Fibroblast of skin of scalp (primary cell): ENCODE results near the gene NCKAP5.

Experiments
- DNase-seq: peaks from one replicate; pipeline ENCODE4 v3.0.0-alpha.2; 2013

Gene NCKAP5

DNA sequence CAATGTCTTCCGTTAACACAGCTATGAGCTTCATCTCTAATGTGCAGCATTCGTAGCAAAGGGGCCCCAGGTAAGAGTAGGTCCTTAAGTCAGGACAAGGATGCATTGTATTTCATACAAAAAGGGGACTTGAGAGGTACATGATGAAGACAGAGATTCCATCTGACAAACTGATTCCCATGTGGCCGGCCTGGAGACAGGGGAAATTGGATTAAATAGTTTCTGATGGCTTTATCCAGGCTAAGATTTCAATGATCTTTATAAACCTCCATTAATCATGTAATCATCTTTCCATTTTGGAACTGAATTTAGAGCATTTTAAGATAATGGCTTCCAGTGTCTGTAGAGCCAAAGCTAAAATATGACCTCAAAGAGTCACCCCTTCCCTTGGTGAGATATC lies 111.3 kb downstream of the NCKAP5 start:
- no peak for DNase-seq

DNA sequence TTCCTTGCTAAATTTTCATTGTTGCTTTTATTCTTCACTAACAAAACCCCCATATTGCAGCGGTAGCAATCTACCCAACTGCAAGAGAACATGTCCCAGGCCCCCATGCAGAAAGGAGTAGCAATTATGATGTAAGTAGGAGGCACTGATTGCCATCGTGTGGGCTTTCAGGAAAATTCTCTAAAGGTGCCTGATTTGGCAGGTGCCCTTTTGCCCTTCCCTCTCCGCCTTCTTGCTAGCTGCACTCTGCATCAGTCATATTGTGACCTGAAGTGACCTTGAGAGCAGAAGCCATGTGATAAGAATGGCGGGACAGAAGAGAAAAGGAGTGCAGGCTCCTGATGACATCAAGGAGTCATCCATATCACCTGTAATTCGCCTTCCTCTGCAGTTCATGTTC lies 112.1 kb downstream of the NCKAP5 start:
- no peak for DNase-seq

DNA sequence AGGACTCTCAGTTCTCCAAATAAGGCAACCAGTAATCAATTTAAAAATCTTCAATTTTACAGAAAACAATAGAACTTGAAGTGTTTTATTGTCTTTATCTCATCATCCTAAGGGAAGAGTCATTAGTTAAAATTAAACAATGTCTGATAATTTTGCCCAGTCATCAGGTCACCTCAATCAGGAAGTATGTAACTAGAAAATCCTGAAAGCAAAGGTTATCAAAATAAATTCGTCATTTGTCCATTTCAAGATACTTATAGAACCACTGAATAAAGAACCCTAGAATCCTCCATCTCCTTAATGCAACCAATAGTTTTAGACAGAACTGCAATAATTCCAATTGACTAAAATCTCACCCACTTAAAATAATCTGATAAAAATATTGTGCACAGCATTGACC lies 115.2 kb downstream of the NCKAP5 start:
- DNase-seq, result no peak

DNA sequence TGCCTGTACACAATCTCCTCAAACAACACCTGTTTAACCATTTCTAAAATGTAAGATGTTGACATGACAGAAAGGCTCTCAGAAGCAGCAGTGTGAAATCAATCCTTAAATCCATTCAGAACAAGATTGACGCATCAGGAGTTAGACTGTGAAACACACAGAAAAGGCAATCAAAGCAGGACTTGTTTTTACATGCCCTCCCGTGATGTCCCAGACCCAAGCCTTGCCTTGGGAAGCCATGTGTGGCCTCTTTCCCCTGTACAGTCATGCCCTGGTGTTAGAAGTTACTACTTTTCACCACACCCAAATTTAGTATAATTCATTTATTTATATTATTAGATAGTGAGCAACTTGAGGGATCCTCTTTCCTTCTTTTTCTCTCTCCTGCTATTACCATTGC lies 115.7 kb downstream of the NCKAP5 start:
- DNase-seq, result no peak

DNA sequence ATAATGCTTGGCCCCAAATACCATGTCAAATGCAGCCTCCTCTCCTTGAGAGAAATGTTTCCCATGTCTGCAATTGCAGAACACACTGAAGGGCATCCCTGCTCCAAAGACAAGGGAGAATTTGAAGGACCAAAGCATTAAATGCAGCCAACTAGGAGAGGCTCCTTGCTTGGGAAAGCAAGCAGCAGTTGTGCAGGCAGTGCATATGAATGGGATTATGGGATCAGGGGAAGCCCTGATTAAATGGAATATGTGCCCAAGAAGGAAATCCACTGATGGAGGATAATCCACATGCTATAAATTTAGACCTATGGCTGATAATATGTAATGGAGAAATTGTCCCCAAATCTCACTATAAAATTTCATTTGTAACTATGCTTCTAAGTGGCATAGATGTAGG lies 116.1 kb downstream of the NCKAP5 start:
- no peak for DNase-seq

DNA sequence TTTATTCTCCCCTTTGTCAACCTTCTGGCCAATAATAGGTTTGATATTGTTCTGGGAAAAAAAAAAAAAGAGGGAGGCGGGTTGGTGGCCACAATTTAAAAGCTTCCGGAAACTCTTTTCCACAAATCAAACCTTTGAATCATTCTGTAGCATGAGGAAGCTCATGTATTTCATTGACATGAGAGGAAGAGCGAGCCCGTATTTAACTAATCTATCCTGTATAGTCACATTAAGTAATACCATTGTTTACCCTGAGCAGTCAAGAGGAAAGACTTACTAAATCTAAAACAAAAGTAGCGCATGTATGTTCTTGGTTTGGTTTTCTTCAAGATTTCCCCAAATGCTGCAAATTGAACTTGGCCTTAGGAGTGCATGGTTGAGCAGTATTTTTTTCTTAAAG lies 120.1 kb downstream of the NCKAP5 start:
- no peak for DNase-seq

DNA sequence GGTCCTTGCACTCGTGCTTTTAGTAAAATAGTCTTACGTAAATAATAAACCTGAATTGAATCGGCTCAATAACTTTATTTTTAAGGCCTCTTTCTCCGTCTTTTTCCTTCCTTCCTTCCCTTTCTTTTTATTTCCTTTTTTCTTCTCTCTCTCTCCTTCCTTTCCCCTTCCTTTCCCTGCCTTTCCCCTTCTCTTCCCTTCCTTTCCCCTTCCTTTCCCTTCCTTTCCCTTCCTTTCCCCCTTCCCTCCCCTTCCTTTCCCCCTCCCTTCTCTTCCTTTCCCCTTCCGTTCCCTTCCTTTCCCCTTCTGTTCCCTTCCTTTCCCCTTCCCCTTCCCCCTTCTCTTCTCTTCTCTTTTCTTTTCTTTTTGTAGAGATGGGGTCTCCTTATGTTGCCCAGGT lies 121.0 kb downstream of the NCKAP5 start:
- no peak for DNase-seq

DNA sequence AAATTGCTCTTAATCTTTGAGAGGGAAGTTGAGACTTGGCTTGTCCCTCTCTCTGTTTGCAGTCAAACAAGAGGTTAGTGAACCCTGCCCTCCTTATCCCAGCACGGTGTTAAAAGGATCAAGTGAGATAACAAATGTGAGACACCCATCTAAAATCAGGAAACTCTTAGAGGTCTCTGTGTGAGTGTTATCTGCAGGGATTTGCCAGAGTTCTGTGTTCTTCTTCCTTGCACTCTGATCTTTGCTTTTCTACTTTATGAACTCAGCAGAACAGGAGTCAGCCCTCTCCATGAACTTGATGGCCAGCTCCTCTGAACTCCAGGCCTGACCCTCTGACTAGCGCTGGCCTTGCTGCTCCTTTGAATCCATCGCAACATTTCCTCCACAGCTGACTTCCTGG lies 123.8 kb downstream of the NCKAP5 start:
- no peak for DNase-seq

DNA sequence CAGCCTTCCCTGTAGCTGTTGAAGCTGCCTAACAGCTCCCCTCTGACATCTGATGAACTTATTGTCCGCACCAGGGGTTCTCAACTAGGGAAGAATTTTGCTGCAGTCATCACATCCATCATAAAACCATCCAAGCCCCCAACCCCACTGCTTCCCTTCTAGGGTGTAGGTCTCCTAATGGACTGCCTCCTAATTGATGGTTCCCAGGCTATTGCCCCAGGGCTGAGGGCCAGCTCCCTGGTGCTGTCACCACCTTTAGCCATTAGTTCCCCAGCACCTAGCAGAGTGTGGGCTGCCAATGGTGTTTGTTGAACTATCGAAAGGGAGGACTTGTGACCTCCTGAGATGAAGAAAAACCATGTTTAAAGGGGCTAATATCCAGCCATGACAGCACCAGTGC lies 125.9 kb downstream of the NCKAP5 start:
- DNase-seq, result no peak

DNA sequence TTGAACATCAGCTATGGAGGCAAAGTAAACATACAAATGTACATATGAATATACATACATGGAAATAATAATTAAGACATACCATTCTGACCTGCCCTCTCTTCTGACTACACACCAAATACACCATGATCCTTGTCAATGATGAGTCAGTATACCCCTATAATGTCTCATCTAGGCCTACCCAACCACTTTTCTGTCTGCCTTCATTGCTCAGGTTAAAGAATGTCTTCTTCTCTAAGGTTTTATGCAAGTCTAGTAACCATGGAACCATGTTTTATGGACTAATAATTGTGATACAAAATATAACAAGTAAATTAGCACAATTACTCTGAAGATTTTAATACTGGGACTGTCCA lies 128.7 kb downstream of the NCKAP5 start:
- DNase-seq, result no peak

DNA sequence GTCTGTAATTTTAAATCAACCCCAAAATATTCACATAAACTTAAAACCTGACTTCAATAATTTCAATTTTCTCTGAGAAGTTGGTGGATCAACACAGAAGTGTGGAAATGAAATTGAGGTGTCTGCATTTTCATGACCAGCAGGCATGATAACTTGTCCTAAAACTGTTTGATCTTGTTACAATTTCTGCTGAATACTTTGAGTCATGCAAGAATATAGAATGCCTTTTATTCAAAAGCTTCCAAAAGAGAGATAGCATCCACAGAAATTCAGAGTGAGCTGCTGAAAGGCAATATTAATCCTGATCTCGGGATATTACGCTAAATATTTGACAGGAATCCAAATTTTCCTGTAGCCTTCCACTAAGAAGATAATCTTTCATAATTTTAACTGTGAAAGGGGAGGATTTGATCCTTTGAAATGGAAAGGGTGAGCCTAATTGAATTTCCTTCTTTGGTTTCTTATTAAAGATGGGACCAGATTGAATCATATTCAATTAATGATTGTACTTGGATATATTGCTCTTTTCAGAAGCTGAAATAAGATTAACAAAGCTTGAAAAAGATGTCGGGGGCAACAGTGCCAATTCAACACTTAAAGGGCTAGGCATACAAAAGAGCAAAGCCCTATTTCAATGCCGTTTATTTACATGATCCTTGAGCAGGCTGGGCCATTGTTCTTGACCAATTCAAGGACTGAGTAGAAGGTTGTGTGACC lies 129.3 kb downstream of the NCKAP5 start:
- DNase-seq, result no peak

DNA sequence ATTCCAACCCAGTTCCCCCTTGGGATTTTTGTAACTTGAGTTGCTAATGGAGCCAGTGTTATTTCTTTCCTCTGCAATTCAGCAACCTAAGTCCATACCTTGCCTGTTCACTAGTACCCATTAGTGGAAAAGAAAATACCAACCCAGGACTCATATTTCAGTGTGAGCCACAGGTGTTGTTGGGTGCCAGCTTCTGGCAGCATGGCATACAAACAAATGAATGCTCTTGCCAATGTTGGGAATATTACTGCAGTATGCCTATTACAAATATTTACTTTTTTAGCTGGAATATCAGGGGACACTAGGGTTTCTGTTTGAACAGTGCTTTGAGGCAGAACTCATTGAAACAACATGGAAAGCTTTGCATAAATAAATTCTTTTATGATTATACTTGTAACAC lies 130.2 kb downstream of the NCKAP5 start:
- no peak for DNase-seq

DNA sequence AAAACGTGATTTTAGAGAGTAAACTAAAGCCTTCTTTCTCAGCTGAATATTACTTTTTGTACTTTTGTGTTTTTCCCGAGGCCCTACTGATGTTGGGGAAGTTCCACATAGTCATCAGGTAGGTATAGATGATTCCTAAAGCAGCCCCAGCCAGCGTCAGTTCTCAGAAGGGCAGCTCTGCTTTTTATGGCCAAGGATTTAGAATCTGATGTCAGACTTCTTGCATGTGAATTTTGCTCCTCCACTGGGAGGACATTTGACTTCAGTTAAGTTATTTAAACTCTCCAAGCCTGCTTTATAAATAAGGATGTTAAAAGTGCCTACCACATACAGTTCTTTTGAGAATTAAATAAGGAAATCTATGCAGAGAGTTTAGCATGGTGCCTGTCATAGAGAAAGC lies 130.8 kb downstream of the NCKAP5 start:
- no peak for DNase-seq

DNA sequence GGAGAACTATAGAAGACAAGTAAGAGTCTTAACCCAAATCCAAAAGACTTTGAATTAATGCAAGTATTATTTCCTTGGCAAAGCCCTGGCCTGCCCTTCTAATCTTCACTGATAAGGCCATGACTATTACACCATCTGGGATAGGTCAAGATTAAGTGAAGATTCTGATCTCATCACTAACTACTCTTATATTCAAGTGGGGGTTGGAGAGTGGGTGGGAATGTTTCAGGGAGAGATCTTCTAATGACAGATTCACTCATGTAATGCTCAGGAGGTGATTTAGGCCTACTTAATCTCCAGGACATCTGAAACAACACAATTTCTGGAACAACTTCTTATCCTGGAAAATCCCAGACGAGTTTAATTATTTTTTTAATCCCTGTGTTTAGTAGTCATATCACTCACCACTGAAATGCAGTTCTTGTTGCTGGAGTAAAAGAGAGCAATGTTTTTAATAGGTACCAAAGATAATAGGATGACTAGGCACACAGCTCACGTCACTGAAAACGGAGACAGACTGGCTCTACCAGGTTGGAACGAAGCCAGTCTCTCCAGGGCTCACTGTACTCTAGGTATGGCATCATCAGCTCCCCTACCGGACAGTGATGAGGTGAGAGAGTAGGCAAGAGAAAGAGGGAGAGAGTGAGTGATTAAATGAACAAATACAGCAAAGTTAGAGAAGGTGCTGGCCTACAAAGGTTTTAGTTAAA lies 133.1 kb downstream of the NCKAP5 start:
- DNase-seq, result peak; percentile 62

DNA sequence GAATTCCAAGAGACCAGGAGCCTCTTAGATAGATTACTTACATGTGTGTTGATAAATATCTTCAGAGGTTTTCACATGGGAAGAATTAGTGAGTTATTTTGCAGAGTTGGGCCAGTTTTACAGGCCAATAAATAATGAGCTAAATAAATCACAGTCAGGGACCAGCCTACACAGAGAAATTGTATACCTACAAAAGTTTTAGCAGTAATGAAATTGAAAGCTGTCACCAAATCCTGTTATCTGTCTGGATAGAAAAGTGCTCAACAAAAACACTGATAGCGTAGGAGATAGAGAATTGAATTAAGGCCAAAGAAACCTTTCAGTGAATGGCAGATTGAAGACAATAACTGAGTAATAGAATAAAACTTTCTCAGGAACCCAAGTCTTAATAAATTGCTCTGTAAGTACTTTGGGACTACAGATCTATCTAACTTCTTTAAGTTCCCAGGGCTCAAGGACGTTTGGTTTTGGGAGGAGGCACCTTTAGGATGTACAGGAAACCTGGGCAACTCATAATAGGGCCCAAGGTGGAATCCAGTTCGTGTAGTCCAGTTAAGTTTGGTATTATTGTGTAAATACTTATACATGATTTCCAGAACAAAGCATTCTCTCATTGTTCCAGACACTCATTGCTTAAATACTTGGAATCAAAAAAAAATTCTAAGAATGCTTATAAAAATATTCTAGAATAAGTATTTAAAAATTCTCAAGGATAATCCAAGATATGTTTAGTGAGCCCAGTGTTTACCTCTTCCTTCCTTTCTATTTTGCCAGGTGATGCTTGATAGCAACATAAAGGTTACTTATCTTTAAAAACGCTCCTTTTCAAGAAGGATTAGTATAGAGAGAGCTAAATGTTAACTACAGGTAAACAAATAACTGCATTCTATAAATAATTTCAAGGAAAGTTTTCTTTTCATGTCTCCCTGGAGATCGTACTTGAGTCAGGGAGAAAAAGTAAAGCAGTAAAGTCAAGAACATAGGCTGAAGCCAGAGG lies 134.5 kb downstream of the NCKAP5 start:
- DNase-seq, result peak; percentile 40

DNA sequence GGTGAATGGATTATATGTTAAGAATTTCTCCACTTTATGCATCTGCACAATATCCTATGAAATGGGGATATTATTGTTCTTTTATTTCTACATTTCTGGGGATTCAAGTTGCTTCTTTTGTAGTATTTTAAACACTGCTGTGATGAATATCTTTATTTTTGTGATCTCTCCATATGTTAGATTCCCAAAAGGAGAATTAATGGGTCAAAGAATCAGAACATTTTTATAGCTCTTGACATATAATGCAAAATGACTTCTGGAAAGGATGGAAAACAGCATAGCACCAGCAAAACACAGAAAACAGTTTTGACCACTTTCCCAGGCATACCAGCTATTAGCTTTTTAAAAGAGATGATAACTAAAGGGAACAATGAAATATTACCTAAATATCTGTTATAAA lies 135.5 kb downstream of the NCKAP5 start:
- no peak for DNase-seq

DNA sequence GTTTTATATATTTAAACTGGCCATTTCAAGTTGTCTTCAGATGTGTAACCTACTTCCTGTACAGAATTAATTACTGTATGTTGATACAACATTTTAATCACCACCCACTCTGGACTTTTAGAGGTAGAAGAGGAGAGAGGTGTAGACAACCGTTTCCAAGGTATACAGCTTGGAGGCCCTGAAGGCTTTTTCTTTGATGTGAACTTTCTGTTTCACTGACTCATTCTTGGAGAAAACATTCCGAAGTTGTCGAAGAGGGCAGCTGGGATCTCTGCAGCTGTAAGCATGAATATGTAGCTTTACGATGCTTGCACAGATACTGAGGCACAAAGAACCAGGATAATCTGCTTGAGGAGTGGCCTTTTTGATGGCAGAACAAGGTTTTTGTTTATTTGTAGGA lies 137.0 kb downstream of the NCKAP5 start:
- DNase-seq, result no peak

DNA sequence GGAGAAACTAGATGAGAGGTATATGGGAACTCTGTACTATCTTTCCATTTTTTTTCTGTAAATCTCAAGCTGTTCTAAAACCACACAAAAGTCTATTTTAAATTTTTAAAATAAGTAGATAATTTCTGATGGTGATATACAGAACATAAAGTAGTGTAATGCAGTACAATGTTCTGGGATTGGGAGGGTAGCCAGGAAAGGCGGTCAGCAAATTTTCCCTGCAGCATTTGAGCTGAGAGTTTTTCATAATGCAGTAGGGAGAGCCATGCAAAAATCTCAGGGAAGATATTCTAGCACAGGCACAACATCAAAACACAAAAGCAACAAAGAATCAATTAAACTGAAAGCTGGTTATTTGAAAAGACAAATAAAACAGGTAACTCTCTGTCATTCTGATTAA lies 141.5 kb downstream of the NCKAP5 start:
- DNase-seq, result no peak

DNA sequence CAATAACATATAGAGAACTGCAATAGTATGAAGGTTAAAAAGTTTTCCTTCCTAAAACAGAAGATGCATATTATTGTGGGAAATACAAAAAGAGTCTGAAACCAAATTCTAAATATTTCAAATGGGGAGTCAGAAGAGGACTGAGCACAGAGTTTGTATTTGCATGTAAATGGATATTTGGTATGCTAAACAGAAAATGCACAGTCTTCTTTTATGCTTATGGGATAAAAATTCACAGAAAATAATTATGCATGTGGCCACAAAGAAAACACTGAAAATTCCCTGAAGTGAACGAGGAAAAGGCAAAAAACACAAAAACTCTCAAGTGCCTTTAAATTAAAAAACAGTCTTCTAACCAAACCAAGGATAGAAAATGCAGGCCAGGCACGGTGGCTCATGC lies 142.7 kb downstream of the NCKAP5 start:
- DNase-seq, result no peak

DNA sequence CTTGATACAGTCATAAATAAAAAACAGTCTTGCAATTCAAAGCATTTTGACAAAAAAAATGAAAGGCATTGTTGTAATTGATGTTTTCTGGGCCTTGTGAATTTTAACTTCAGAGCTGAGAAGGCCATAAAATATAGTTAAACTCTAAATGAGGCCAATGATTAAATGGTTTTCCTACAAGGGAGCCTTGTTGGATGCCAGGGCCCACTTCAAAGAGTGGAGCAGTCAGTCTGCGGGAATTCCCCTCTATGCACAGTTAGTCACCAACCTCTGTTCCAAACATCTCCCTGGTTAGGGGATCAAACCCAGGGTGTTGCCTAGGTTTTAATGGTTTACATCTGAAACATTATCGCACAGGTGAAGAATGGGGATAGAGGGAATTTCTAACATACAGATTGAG lies 143.4 kb downstream of the NCKAP5 start:
- DNase-seq, result no peak

DNA sequence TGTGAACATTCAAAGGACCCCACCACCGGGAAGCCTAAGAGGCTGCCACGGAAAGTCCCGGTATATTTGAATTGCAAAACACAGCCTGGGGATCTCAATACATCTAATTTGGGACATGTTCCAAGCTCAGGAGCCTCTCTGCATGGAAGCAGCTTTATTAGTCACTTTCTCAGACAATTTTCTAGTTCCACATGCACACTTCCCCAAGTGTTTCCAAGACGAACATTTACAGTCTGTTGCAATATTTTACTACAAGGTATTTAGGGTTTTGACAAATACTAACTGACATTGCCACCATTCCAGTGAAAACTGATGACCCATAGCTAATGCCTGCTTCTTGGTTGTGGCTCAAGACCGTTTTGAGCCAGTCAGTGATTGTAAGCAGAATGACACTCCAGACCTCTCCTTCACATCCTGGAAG lies 145.3 kb downstream of the NCKAP5 start:
- peak; percentile 65 for DNase-seq

DNA sequence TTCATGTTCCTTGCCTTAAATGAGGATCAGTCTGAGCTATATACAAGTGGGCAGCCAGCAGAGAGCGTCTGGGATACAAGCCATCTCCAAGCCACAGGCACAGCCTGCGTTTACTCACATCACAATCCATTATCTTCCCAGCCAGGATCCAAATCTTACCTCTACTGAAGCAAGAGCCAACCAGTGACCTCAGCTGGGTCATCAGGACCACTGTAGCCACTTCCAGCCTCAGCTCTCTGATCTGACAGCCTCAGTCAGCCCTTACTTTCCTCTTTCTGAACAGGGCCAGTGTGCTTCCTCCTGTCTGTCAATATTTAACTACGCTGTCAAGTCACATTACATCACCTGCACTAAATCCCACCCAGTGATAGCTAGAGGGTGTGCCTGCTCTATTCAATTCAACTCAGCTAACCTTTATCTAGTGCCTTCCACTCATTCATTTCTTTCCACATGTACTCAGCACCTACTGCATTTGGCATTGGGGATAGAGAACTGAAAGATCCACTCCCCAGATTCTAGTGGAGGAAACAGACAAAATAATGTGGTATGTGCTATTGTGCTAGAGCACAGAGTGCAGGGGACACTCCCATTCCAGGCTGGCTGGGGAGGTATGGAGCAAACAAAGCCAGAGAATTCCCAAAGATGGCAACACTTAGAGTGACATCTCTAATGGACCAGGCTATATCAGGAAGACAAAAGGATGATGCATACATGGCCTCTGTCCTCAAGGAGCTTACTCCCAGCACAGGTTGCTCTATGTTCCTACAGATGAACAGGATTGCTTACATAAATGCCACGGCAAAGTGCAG lies 146.5 kb downstream of the NCKAP5 start:
- no peak for DNase-seq

DNA sequence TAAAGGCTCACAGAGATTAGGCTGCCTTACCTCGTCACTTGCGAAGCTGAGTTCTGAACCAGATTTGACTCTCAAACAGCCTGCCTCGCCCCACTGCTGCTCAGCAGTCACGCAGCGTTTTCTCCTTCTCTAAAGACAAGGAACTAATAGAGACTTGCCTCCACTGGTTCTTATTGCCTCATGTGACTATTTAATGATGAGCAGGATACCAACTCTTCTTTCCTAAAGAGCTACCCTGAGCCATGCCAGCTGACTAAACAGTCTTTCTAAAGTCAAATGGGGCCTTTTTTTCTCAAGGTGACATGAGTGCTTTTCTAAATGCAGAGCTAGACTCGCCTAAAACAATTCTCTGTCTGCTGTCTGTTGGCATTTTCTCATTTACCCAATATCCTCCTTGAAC lies 147.5 kb downstream of the NCKAP5 start:
- no peak for DNase-seq
